HG02571 (cell line): ENCODE results near the gene GLUD1.
A peak's percentile ranks its signal among the peaks of the same experiment; 100 is the strongest.
"Not testable (repeated sequence)": the region's sequence is repeated elsewhere in the genome, so short reads cannot be mapped to it uniquely, and the experiment has no call there.

Source experiments
- ATAC-seq: cut with Tn5 transposase; IDR thresholded peaks from one replicate; pipeline ENCODE4 v1.9.1; 2021; ENCODE audit warnings: mild to moderate bottlenecking, moderate library complexity; ENCODE audit not compliant: unreplicated experiment

Gene GLUD1

DNA sequence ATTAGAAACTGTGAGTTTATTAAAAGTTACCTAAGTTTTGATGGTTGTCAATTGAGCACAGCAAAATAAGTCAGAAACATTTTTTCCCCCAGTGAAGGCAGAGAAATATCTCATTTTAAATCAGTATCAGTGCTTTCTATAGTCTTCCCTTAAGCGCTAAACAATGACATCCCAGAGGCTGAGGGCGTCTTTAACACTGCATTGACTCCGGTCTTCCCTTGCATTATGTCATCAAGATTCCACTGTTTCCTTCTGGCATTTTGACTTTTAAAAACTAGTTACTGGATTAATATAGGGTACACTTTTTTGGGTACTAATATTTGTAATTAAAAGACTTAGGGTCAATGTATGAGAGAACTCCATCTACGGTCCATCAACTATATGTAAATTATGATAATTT lies 3.9 kb downstream of the GLUD1 start:
- no peak for ATAC-seq

GRCh38 chr10:87089746-87090145 lies 4.9 kb downstream of the GLUD1 start:
- no peak for ATAC-seq

DNA sequence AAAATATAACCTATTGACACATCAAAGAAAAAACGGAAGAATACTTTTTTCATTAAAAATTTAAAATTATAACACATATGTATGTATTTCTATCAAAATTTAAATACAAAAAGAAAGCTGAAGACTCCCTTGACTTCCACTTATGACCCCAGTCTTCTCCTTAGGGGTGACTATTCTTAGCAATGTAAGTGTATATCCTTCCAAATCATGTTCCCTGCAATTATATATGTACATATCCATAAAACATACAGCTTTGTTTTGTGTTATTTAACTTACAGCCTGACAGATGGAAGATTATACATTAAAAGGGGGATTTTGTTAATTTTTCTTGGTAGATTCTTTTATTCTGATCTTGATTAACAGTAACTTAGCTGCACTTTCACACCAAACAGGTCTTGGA lies 9.1 kb downstream of the GLUD1 start:
- no peak for ATAC-seq

- ATAC-seq: peak; percentile 64
These were observed 10.3 kb downstream of the GLUD1 start for GRCh38 chr10:87084291-87084782.

DNA sequence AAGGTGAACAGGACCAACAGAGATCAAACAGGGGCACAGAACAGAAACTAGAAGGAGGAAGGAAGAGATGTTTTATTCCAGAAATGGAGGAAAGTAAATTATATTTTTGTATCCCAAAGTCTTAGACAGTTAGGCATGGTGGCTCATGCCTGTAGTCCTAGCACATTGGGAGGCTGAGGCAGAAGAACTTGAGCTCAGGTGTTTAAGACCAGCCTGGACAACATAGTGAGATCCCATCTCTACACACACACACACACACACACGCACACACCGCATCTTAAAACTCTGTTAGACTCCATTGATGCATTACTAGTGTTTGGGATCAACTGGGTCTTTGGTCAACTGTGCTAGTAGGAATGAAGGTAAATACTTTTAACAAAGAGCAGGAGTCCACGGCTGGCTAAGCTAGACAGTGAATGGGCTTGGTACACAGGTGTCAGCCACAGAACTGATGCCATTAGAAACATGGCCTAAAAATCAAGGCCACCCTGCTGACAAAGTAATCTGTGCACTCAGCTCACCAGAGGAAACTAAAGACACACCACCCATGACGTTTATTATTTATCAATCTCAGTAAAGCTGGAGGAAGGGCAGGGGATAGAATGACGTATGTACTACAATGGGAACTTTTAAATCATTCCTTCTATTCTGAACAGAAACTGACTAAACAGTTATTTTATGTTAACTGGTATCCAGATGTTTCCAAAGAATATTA lies 10.9 kb downstream of the GLUD1 start:
- peak; percentile 28 for ATAC-seq

DNA sequence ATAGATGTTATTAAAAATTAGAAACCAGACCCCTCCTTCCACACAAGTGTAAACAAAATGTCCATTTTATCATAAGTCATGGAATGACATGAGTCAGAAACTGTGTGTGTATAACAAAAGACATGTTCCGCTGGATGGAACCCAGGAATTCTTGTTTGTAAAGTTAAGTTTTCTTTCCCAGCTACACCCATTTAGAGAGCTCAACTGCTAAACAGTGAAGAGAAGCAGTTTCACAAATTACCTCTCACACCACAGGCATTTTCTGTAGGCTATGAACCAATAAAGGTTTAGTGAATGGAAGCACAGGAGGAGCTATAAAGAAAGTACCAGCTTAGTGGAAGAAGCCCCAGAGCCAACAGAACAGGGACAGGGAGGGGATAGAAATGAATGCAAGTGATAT lies 12.4 kb downstream of the GLUD1 start:
- ATAC-seq: not testable (repeated sequence)

GRCh38 chr10:87081574-87081973 lies 13.1 kb downstream of the GLUD1 start:
- ATAC-seq: not testable (repeated sequence)

- ATAC-seq: not testable (repeated sequence)
These were observed 14.0 kb downstream of the GLUD1 start for GRCh38 chr10:87080621-87081020.

- no peak for ATAC-seq
These were observed 15.4 kb downstream of the GLUD1 start for GRCh38 chr10:87079106-87079836.

DNA sequence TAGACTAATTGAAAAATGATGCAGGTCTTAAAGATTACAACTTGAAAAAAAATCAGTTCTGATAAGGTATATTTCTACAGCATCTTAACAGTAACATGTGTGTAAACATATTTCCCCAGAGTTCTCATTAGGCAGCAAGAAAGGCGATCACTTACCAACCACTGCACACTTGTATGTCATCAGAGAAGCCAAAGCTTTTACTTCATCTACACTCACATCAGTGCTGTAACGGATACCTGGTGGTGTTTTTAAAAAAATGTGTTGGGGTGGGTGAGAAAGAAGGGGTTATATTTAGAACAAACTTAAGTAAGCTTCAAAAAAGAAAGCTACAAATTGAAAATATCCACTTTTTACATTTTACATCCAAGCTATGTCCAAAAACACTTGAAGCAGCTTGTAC lies 18.2 kb downstream of the GLUD1 start:
- ATAC-seq: not testable (repeated sequence)

DNA sequence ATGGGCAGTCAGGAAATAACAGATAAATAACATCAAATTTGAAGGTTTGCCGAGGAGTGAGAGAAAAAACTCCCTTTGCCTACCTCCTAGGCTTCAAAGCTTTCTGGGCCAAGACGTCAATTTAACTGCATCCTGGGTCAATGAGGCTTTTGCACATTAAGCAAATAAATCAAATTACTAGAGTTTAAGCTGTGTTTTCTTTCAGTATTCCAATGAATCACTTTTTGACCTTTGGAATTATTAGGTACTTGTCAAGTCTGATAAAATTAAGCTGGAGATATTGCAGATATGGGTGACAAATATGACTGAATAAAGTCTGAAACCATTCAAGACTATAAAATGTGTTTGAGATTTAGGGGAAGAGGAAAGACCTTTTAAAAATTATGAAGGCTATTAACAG lies 22.2 kb downstream of the GLUD1 start:
- ATAC-seq: no peak

DNA sequence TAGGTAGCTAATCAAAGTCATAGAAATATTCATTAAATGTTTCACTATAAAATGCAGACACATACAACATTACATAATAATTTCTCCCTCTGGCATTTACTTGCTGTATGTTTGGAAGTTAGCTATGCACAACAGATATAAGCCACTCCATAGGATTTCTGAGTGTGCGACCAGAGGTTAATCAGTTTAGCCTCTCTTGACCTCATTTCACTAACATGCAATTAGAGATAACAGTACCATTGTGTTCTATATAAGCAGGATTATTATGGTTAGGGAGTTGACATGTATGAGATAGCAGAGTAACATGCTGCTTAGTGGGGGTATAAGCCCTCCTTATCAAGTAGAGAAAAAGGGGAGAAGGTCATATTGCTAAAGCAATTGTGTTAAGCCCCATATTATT lies 26.4 kb downstream of the GLUD1 start:
- no peak for ATAC-seq

- ATAC-seq: no peak
These were observed 27.8 kb downstream of the GLUD1 start for GRCh38 chr10:87066865-87067264.

DNA sequence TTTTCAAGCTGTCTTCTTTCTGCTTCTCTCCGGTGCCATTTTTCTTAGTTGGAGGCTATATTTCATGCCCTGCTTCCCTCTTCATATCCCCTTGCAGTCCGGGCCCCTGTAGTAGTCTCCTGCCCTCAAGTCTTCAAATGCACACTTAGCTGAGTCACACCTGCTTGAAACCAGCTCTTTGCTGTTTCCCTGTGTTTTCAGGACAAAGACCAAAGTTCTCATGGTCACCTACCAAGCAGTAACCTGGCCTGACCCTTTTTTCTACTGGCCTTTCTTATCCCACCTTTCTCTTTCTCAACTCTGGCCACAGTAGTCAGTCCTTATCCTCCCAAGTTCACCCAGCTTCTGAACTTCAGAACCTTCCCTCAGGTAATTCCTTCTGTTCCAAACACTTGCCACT lies 28.5 kb downstream of the GLUD1 start:
- no peak for ATAC-seq

DNA sequence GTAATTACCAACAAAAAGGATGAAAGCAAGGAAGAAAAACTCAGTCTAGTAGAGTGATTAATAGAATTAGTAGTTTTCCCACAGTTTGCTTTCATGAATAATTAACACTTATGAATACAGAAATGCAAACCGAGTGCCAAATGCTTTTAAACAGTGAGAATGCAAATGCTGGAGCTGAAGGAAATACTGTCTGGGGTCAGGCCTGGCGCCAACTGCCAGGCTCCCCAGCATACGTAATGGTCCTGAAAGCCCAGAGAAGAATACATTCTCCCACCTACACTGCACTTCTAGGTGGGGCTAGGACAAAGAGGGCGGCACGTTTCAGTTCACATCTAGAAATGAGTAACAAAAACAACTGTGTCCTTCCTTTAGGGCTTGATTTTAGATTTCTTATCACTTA lies 30.0 kb downstream of the GLUD1 start:
- ATAC-seq: no peak

GRCh38 chr10:87060280-87060928 lies 34.2 kb downstream of the GLUD1 start:
- no peak for ATAC-seq

DNA sequence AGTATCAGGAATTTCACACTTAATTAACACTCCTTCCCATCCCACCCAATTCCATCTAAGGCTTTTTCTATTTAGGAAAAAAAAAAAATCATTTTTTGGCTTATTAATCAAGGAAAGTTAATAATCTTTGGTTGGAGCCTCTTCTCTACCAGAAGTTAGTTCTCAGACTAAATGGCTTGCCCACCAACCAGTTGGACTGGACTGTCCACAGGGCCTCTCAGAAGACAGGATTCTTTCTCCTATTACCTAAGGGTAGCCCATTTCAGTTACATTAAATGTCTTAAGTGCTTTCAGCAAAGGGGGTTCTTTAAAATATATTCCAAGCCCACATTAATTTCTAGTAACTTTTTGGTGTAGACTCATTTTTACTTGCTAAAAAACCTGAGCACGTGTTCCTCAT lies 35.2 kb downstream of the GLUD1 start:
- ATAC-seq: no peak

DNA sequence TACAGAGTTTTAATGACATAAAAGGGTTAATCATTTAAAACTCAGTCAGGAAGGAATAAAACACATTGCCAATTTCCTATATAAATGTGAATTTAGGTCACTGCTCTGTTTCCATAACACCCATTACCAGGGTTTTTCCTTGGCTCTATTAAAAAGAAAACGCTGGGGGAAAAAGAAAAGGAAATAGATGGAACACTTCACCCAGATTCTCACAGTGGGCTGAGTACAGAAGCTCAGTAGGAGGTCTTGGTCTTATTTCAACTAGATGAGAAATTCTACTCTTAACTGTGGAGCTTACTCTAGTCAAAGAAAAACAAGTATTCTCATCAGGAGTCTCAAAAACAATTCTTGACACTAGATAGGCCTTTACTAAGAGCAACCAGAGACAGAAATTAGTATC lies 36.5 kb downstream of the GLUD1 start:
- ATAC-seq: no peak

DNA sequence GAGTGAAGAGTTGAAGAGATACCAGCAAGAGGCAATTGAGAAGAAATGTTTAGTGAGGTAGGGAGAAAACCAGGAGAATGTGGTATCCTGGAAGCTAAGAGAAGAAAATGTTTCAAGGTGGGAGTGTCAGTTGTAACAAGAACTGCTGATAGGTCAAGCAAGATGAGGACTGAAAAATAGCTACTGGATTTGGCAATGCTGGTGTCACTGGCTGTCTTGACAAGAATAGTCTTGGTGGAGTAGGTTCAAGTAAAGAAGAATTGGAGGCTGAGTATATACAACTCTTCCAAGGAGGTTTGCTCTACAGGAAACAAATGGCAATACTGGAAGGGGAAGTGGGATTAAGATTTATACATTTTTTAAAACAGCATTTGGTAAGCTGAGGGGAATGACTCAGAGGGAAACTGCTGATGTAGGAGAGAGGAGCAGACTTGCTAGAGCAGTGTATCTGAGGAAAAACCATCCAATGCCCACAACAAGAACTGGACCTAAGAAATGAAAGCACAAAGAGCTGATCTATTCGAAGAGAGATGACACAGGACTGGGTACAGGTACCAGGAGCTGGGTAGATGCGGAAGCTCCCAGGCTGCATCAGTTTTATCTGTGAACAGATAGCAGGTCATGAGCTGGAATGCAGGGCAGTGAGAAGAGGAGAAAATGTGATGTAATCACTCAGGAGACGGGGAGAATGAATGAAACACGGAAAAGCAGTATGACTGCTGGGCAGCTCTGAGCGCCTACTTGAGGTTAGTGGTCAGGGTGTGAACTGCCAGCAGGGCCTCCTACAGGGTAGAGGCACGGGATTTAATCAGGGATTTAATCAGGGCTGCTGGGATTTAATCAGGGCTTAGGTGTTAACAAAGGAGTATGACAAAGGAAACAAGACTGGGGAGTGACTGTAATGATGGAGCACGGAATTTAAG lies 40.0 kb downstream of the GLUD1 start:
- no peak for ATAC-seq

- no peak for ATAC-seq
These were observed 41.0 kb downstream of the GLUD1 start for GRCh38 chr10:87053577-87054181.
